Endothelial cell of umbilical vein (primary cell): ENCODE data around the gene SGSH. TPM values are rescaled to one million over a fixed set of nuclear protein-coding genes. Genes with fewer than 3 reads are reported as not detected.

Source experiments
- BruUV-seq: library from RNA; stranded (reverse); fragments of 400-500 nt; replicated peaks from 2 replicates; lab custom pipeline; 2021; lab: Mats Ljungman, UMichigan
- CTCF ChIA-PET: fragments of 300-600, 350-600 bp; sonication (Branson Sonifier 250); formaldehyde crosslinking; loops from one replicate; lab custom pipeline; 2021; ENCODE audit warnings: antibody characterized with exemption, inconsistent platforms; lab: Charles Lee
- POLR2A ChIA-PET: fragments of 300-600, 350-600 bp; sonication (Branson Sonifier 250); formaldehyde crosslinking; loops from one replicate; lab custom pipeline; 2021; ENCODE audit warnings: antibody characterized with exemption, inconsistent platforms; lab: Charles Lee
- DNase-seq: peaks from one replicate; pipeline ENCODE4 v3.0.0-alpha.2; 2011; ENCODE audit warnings: low read depth, low spot score
- FAIRE-seq: peaks from 2 replicates; lab custom pipeline; 2011; peaks lifted over from hg19 to GRCh38; lab: Jason Lieb, UNC
- H2AFZ ChIP-seq: 2 replicates; pipeline ENCODE4 v1.6.0; 2012; ENCODE audit warnings: low read depth, low read length, control low read depth, inconsistent platforms
- H3K27ac ChIP-seq: 2 replicates; pipeline ENCODE4 v1.5.1; 2011; ENCODE audit warnings: low read depth, mild to moderate bottlenecking, control low read depth, low read length, moderate library complexity; ENCODE audit not compliant: insufficient read depth
- H3K27me3 ChIP-seq, 2 experiments: 2 replicates each; pipeline versions ENCODE4 v1.6.0 to v1.6.1; 2011; ENCODE audit warnings: low read length in 2 of 2, mixed read lengths in 1 of 2; ENCODE audit not compliant: control insufficient read depth in 2 of 2, insufficient read depth in 2 of 2
- H3K36me3 ChIP-seq, 2 experiments: 2 replicates in 1 of 2; 3 replicates in 1 of 2; pipeline ENCODE4 v1.5.1; 2011; ENCODE audit warnings: low read length in 2 of 2, mild to moderate bottlenecking in 1 of 2, moderate library complexity in 1 of 2; ENCODE audit not compliant: control insufficient read depth in 2 of 2, insufficient read depth in 2 of 2; ENCODE audit errors: extremely low read depth in 1 of 2
- H3K4me1 ChIP-seq: 3 replicates; pipeline ENCODE4 v1.5.1; 2011; ENCODE audit warnings: mild to moderate bottlenecking, low read length; ENCODE audit not compliant: control insufficient read depth, insufficient read depth; ENCODE audit errors: extremely low read depth
- H3K4me2 ChIP-seq: 2 replicates; pipeline ENCODE4 v1.6.1; 2011; ENCODE audit warnings: low read length, control low read depth, mixed read lengths; ENCODE audit not compliant: insufficient read depth
- H3K4me3 ChIP-seq, 3 experiments: fragments of 200-600 bp in 1 of 3; sonication (generic), shearing (Covaris generic) in 1 of 3; replicated peaks in 1 of 3; 2 replicates each; pipeline ENCODE4 v1.5.1; 2011 to 2016; ENCODE audit warnings: control low read depth in 3 of 3, low read length in 3 of 3, mild to moderate bottlenecking in 2 of 3, inconsistent platforms in 1 of 3, low read depth in 1 of 3, moderate library complexity in 1 of 3; ENCODE audit not compliant: insufficient read depth in 1 of 3
- H3K79me2 ChIP-seq: 2 replicates; pipeline ENCODE4 v1.6.0; 2012; ENCODE audit warnings: low read length, inconsistent platforms; ENCODE audit not compliant: control insufficient read depth, insufficient read depth
- H3K9ac ChIP-seq: replicated peaks from 2 replicates; pipeline ENCODE3; 2011; ENCODE audit warnings: low read length, control low read depth; ENCODE audit not compliant: insufficient read depth; ENCODE audit errors: extremely low read depth
- H3K9me1 ChIP-seq: replicated peaks from 3 replicates; pipeline ENCODE4 v1.6.0; 2011; ENCODE audit warnings: mild to moderate bottlenecking, low read length; ENCODE audit not compliant: control insufficient read depth, insufficient read depth; ENCODE audit errors: extremely low read depth
- H3K9me3 ChIP-seq: replicated peaks from 2 replicates; pipeline ENCODE4 v1.5.1; 2012; ENCODE audit warnings: low read length, inconsistent platforms; ENCODE audit not compliant: control insufficient read depth, insufficient read depth
- H4K20me1 ChIP-seq: replicated peaks from 2 replicates; pipeline ENCODE3; 2011; ENCODE audit warnings: mild to moderate bottlenecking, low read length; ENCODE audit not compliant: control insufficient read depth, insufficient read depth; ENCODE audit errors: extremely low read depth
- EZH2 ChIP-seq: IDR thresholded peaks from 2 replicates; pipeline ENCODE4 v1.6.1; 2012; ENCODE audit warnings: borderline replicate concordance, low read depth, mild to moderate bottlenecking, moderate library complexity, low read length, inconsistent platforms; ENCODE audit not compliant: severe bottlenecking
- FOS ChIP-seq: IDR thresholded peaks from 2 replicates; pipeline ENCODE4 v1.6.1; 2011; ENCODE audit warnings: mild to moderate bottlenecking, low read length, moderate library complexity, borderline replicate concordance; ENCODE audit not compliant: insufficient read depth
- GATA2 ChIP-seq: IDR thresholded peaks from 2 replicates; pipeline ENCODE4 v1.7.0; 2011; ENCODE audit warnings: low read depth, mild to moderate bottlenecking, moderate library complexity, mixed read lengths, low read length; ENCODE audit not compliant: insufficient read length, insufficient read depth
- JUN ChIP-seq: IDR thresholded peaks from 2 replicates; pipeline ENCODE4 v1.6.1; 2011; ENCODE audit warnings: borderline replicate concordance, low read depth; ENCODE audit not compliant: insufficient read length, insufficient read depth
- MYC ChIP-seq: IDR thresholded peaks from one replicate; pipeline ENCODE4 v1.6.1; 2011; ENCODE audit warnings: mild to moderate bottlenecking, low read depth, low read length
- POLR2A ChIP-seq: IDR thresholded peaks from 2 replicates; pipeline ENCODE4 v1.6.1; 2012; ENCODE audit warnings: low read depth, mild to moderate bottlenecking, control low read depth, low read length
- POLR2AphosphoS5 ChIP-seq: IDR thresholded peaks from 2 replicates; pipeline ENCODE4 v1.6.1; 2012; ENCODE audit warnings: low read depth, mild to moderate bottlenecking, control low read depth, low read length, moderate library complexity; ENCODE audit not compliant: insufficient read depth
- dilution Hi-C: fragments of 300-500 bp; cut with MboI; formaldehyde crosslinking; loops from one replicate; pipeline ENCODE4 v1.15.0; 2019; ENCODE audit warnings: low sequenced_read_pairs; ENCODE audit not compliant: extremely low pct_ligation_motif_present
- intact Hi-C: fragments of 100-400 bp; cut with micrococcal nuclease; formaldehyde crosslinking; loops from one replicate; pipeline ENCODE4 v1.10.0; 2022
- polyA plus RNA-seq, 4 experiments: library from polyadenylated mRNA; depleted of rRNA in 3 of 4; stranded (reverse) in 3 of 4; unstranded in 1 of 4; fragments of >200 nt; gene quantifications; 2 replicates each; pipeline versions ENCODE4 v1.2.1 to v1.2.3, GENCODE V29; 2011 to 2012; ENCODE audit warnings: missing spikeins in 1 of 4
- total RNA-seq: library from RNA; stranded (reverse); gene quantifications from 2 replicates; pipeline ENCODE4 v1.2.3, GENCODE V29; 2021
- TF ChIP-seq, protein P1 (sequence below): IDR thresholded peaks from 2 replicates; pipeline ENCODE4 v1.6.1; 2011; ENCODE audit not compliant: insufficient read depth, insufficient read length
- TF ChIP-seq, protein P2 (sequence below), 2 donors: IDR thresholded peaks; 1 replicate in 1 of 2; 2 replicates in 1 of 2; pipeline ENCODE4 v1.5.1; 2011; ENCODE audit warnings: low read length in 2 of 2, mild to moderate bottlenecking in 2 of 2, moderate library complexity in 2 of 2, control low read depth in 1 of 2, inconsistent platforms in 1 of 2, low read depth in 1 of 2; ENCODE audit not compliant: insufficient read depth in 1 of 2; ENCODE audit errors: extremely low read depth in 1 of 2

SGSH gene
- total and polyA plus RNA-seq, 2 donors (not counting 3 experiments of a cell fraction or from before 2014, with no cell fraction given), result 81.4 to 217 TPM

DNA sequence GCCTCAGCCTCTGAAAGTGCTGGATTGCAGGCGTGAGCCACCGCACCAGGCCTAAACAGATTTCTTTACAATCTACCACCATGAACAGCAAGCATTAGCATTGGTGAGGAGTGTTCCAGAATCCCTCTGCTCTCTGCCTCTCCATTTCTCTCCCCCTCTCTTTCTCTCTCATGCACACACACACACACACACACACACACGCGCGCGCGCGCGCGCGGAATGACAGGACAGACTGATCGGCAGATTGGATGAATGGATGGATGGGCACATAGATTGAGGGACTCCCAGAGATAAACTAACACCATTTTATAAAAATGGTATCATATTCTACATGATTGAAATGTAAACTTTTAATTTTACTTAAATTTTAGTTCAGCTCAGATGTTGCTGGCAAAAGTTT lies 47.0 kb downstream of the SGSH start:
- Histone ChIP-seq H4K20me1 (no peaks in the 10 kb centered on the region), H3K27me3 (peaks cover 4 to 9% of the 10 kb centered on the region in 2 experiments), H3K4me3 (no peak overlapping the region), H3K79me2 (no peaks in the 10 kb centered on the region), H3K9me3 (no peaks in the 10 kb centered on the region), H3K4me2 (no peak overlapping the region), H3K36me3 (no peaks in the 10 kb centered on the region), H3K9me1 (no peaks in the 10 kb centered on the region), H3K9ac (no peak overlapping the region), H3K27ac (no peak overlapping the region), H2AFZ (no peak overlapping the region), H3K4me1 (peaks cover 4% of the 10 kb centered on the region)
- no TSS peak for BruUV-seq
- CTCF ChIA-PET, result interaction anchor here (0.7 to 1.5 kb wide), 2 partner anchors 21 to 23 kb away, joined by 3 to 5 read pairs; no protein-coding TSS in a partner anchor
- FAIRE-seq (no peak), DNase-seq (no peak)
- dilution Hi-C loops, result no loop called here
- TF ChIP-seq GATA2, result no peak
- TF ChIP-seq MYC, result no peak
- no peak for TF ChIP-seq POLR2A
- TF ChIP-seq JUN, result no peak
- no peak for TF ChIP-seq FOS
- TF ChIP-seq EZH2, result no peak
- TF ChIP-seq, protein P1, sequence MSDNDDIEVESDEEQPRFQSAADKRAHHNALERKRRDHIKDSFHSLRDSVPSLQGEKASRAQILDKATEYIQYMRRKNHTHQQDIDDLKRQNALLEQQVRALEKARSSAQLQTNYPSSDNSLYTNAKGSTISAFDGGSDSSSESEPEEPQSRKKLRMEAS, result no peak
- no peak for TF ChIP-seq POLR2AphosphoS5
- TF ChIP-seq, protein P2, sequence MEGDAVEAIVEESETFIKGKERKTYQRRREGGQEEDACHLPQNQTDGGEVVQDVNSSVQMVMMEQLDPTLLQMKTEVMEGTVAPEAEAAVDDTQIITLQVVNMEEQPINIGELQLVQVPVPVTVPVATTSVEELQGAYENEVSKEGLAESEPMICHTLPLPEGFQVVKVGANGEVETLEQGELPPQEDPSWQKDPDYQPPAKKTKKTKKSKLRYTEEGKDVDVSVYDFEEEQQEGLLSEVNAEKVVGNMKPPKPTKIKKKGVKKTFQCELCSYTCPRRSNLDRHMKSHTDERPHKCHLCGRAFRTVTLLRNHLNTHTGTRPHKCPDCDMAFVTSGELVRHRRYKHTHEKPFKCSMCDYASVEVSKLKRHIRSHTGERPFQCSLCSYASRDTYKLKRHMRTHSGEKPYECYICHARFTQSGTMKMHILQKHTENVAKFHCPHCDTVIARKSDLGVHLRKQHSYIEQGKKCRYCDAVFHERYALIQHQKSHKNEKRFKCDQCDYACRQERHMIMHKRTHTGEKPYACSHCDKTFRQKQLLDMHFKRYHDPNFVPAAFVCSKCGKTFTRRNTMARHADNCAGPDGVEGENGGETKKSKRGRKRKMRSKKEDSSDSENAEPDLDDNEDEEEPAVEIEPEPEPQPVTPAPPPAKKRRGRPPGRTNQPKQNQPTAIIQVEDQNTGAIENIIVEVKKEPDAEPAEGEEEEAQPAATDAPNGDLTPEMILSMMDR (IDR thresholded peaks at IDR 0.05; ENCODE audit: extremely low read depth in 1 of 2, insufficient read depth in 1 of 2, low read depth in 1 of 2, low read length in 2 of 2), result no peak
- intact Hi-C loops, result no loop called here
- POLR2A ChIA-PET, result no interaction called here
